ENCODE data around the gene VSNL1.

VSNL1 gene

GRCh38 chr2:17638196-17638743 lies 97.8 kb downstream of the VSNL1 start:
- H3K36me3 ChIP-seq (ENCODE audit: control insufficient read depth in 1 of 2, insufficient read depth in 2 of 2, low read length in 2 of 2), result no peaks in the 10 kb centered on the region
- H3K9me3 ChIP-seq (ENCODE audit: control insufficient read depth in 1 of 2, low read length in 2 of 2), result no peaks in the 10 kb centered on the region
- no peak overlapping the region for H3K4me3 ChIP-seq (ENCODE audit: low read depth in 1 of 2, low read length in 2 of 2)
- no peaks in the 10 kb centered on the region for H3K27me3 ChIP-seq (ENCODE audit: control insufficient read depth in 1 of 2, insufficient read depth in 2 of 2, low read length in 2 of 2)
- no peak overlapping the region for H3K9ac ChIP-seq (ENCODE audit: low read depth in 1 of 2, low read length in 2 of 2)
- H3K4me1 ChIP-seq (ENCODE audit: control insufficient read depth in 1 of 2, insufficient read depth in 2 of 2, low read length in 2 of 2), result peaks cover 0 to 1% of the 10 kb centered on the region in 2 donors
- no peak overlapping the region for H3K27ac ChIP-seq (ENCODE audit: low read depth, low read length)

GRCh38 chr2:17640406-17640805 lies 99.9 kb downstream of the VSNL1 start:
- H3K27me3 ChIP-seq (ENCODE audit: control insufficient read depth in 1 of 2, insufficient read depth in 2 of 2, low read length in 2 of 2), result no peaks in the 10 kb centered on the region
- H3K36me3 ChIP-seq (ENCODE audit: control insufficient read depth in 1 of 2, insufficient read depth in 2 of 2, low read length in 2 of 2), result no peaks in the 10 kb centered on the region
- no peaks in the 10 kb centered on the region for H3K9me3 ChIP-seq (ENCODE audit: control insufficient read depth in 1 of 2, low read length in 2 of 2)
- H3K4me3 ChIP-seq (ENCODE audit: low read depth in 1 of 2, low read length in 2 of 2), result no peak overlapping the region
- H3K9ac ChIP-seq (ENCODE audit: low read depth in 1 of 2, low read length in 2 of 2), result no peak overlapping the region
- no peak overlapping the region for H3K27ac ChIP-seq (ENCODE audit: low read depth, low read length)
- peaks cover 3 to 6% of the 10 kb centered on the region in 2 donors for H3K4me1 ChIP-seq (ENCODE audit: control insufficient read depth in 1 of 2, insufficient read depth in 2 of 2, low read length in 2 of 2)

DNA sequence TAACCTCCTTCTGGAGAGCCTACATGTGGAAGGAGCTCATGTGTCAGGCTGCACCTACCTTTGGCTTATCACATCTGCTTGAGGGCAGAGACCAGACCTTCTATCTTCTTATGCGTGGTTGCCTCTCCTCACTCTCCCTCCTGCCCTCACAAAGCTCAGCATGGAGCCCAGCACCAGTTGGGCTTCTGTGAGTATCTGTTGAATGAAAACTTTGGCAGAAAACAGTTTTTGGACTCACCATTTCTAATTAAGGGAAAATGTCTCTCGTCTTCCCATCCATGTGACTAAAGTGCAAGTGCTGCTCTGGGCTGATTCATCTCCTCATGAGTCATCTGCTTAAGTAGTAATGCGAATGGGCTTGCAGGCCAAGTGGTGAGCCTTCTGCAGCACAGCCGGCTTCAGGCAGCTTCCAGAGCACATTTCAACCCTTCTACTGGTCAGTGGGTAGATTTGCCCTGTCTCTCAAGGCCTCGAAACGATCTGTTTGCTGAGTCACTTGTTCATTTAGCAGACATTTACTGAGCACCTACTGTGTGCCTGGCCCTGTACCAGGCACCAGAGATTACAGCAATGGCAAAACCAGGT lies 102.6 kb downstream of the VSNL1 start:
- H3K9me3 ChIP-seq (ENCODE audit: control insufficient read depth in 1 of 2, low read length in 2 of 2), result no peaks in the 10 kb centered on the region
- no peaks in the 10 kb centered on the region for H3K36me3 ChIP-seq (ENCODE audit: control insufficient read depth in 1 of 2, insufficient read depth in 2 of 2, low read length in 2 of 2)
- H3K27ac ChIP-seq (ENCODE audit: low read depth, low read length), result no peak overlapping the region
- no peak overlapping the region for H3K4me3 ChIP-seq (ENCODE audit: low read depth in 1 of 2, low read length in 2 of 2)
- peaks cover 3 to 21% of the 10 kb centered on the region in 2 donors for H3K4me1 ChIP-seq (ENCODE audit: control insufficient read depth in 1 of 2, insufficient read depth in 2 of 2, low read length in 2 of 2)
- no peaks in the 10 kb centered on the region for H3K27me3 ChIP-seq (ENCODE audit: control insufficient read depth in 1 of 2, insufficient read depth in 2 of 2, low read length in 2 of 2)
- no peak overlapping the region for H3K9ac ChIP-seq (ENCODE audit: low read depth in 1 of 2, low read length in 2 of 2)

DNA sequence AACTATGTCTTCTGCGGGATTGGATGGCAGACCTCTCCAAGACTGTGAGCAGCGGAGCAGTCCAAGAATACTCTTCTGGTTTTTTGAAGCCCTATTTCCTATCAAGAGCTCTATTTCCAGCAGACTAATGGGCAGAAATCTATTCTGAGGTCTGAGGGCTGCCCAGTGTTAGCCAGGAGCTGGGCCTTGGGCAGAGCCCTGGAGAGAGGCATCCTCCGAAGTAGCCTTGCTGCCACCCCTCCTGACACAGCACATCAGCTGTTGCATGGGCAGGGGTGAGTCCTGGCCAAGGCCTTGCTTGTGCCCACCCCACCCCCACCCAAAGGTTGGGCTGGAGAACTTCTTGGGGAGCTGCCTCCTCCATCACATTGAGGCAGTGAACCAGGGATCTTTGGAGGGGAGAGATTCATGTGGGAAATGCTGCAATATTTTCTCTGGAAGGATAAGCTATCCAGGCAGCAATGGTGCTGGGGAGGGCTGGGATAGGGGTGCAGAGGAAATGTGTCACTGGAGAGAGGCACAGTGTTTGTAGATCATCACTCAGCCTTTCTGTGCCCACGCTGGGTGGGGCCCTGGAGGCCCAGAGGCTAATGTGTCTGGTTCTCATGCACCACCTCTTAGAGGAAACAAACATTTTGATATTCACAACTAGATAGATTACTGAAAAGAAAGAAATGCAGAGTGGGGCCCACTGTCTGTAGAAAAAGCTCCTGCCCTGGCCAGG lies 104.7 kb downstream of the VSNL1 start:
- Histone ChIP-seq H3K27me3 (ENCODE audit: control insufficient read depth in 1 of 2, insufficient read depth in 2 of 2, low read length in 2 of 2) (no peaks in the 10 kb centered on the region), H3K27ac (ENCODE audit: low read depth, low read length) (no peak overlapping the region), H3K4me3 (ENCODE audit: low read depth in 1 of 2, low read length in 2 of 2) (no peak overlapping the region), H3K9me3 (ENCODE audit: control insufficient read depth in 1 of 2, low read length in 2 of 2) (no peaks in the 10 kb centered on the region), H3K9ac (ENCODE audit: low read depth in 1 of 2, low read length in 2 of 2) (no peak overlapping the region), H3K4me1 (ENCODE audit: control insufficient read depth in 1 of 2, insufficient read depth in 2 of 2, low read length in 2 of 2) (peaks cover 3 to 21% of the 10 kb centered on the region in 2 donors), H3K36me3 (ENCODE audit: control insufficient read depth in 1 of 2, insufficient read depth in 2 of 2, low read length in 2 of 2) (no peaks in the 10 kb centered on the region)

DNA sequence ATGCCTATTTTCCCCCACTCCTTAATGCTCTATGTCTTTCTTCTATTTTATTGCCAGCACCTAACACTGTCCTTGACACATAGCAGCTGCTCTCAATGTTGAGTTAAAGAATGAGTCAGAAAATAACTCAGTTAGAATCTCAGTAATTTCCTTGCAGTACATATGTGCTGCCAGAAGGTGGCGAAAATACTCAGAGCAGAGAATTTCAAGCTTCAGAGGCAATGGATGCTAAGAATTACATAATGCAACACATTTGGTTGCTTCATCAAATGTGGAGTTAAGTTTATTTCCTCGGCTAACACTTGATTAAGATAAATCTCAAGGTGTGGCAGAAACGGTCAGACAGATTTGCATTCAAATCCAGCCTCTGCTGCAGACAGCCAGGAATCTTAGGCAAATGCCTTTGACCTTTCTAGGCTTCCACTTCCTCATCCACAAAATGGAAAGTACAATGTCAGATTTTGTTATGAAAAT lies 105.6 kb downstream of the VSNL1 start:
- Histone ChIP-seq H3K4me1 (ENCODE audit: control insufficient read depth in 1 of 2, insufficient read depth in 2 of 2, low read length in 2 of 2) (peaks cover 3 to 21% of the 10 kb centered on the region in 2 donors), H3K4me3 (ENCODE audit: low read depth in 1 of 2, low read length in 2 of 2) (no peak overlapping the region), H3K27ac (ENCODE audit: low read depth, low read length) (no peak overlapping the region), H3K9me3 (ENCODE audit: control insufficient read depth in 1 of 2, low read length in 2 of 2) (no peaks in the 10 kb centered on the region), H3K36me3 (ENCODE audit: control insufficient read depth in 1 of 2, insufficient read depth in 2 of 2, low read length in 2 of 2) (no peaks in the 10 kb centered on the region), H3K9ac (ENCODE audit: low read depth in 1 of 2, low read length in 2 of 2) (no peak overlapping the region), H3K27me3 (ENCODE audit: control insufficient read depth in 1 of 2, insufficient read depth in 2 of 2, low read length in 2 of 2) (no peaks in the 10 kb centered on the region)

- Histone ChIP-seq H3K36me3 (ENCODE audit: control insufficient read depth in 1 of 2, insufficient read depth in 2 of 2, low read length in 2 of 2) (no peaks in the 10 kb centered on the region), H3K27ac (ENCODE audit: low read depth, low read length) (no peak overlapping the region), H3K4me3 (ENCODE audit: low read depth in 1 of 2, low read length in 2 of 2) (no peak overlapping the region), H3K9ac (ENCODE audit: low read depth in 1 of 2, low read length in 2 of 2) (no peak overlapping the region), H3K27me3 (ENCODE audit: control insufficient read depth in 1 of 2, insufficient read depth in 2 of 2, low read length in 2 of 2) (no peaks in the 10 kb centered on the region), H3K9me3 (ENCODE audit: control insufficient read depth in 1 of 2, low read length in 2 of 2) (no peaks in the 10 kb centered on the region), H3K4me1 (ENCODE audit: control insufficient read depth in 1 of 2, insufficient read depth in 2 of 2, low read length in 2 of 2) (peaks cover 3 to 21% of the 10 kb centered on the region in 2 donors)
Observed at GRCh38 chr2:17646838-17647701, 106.6 kb downstream of the VSNL1 start.

DNA sequence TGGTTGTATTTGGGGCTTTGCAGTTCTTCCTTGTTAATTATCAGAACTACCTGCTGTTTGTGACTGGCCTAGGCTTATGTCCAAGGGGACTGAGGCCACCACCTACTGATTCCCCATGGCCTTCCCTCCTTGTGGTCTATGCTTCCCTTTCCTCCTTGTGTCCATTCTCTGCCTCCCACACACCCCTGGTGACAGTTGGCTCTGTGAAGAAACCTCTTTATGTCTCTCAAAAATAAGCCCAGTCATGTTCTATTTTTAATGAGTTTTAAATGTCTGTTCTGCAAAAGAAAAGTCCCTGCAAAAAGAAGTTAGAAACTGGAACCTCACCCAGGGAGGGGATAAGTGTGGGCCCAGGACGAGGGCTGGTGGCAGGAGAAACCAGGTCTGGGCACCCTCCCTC lies 108.1 kb downstream of the VSNL1 start:
- Histone ChIP-seq H3K4me1 (ENCODE audit: control insufficient read depth in 1 of 2, insufficient read depth in 2 of 2, low read length in 2 of 2) (peaks cover 1 to 16% of the 10 kb centered on the region in 2 donors), H3K36me3 (ENCODE audit: control insufficient read depth in 1 of 2, insufficient read depth in 2 of 2, low read length in 2 of 2) (no peaks in the 10 kb centered on the region), H3K9me3 (ENCODE audit: control insufficient read depth in 1 of 2, low read length in 2 of 2) (no peaks in the 10 kb centered on the region), H3K27me3 (ENCODE audit: control insufficient read depth in 1 of 2, insufficient read depth in 2 of 2, low read length in 2 of 2) (no peaks in the 10 kb centered on the region), H3K9ac (ENCODE audit: low read depth in 1 of 2, low read length in 2 of 2) (no peak overlapping the region), H3K4me3 (ENCODE audit: low read depth in 1 of 2, low read length in 2 of 2) (no peak overlapping the region), H3K27ac (ENCODE audit: low read depth, low read length) (no peak overlapping the region)

GRCh38 chr2:17649026-17649425 lies 108.5 kb downstream of the VSNL1 start:
- H3K9me3 ChIP-seq (ENCODE audit: control insufficient read depth in 1 of 2, low read length in 2 of 2), result no peaks in the 10 kb centered on the region
- no peak overlapping the region for H3K9ac ChIP-seq (ENCODE audit: low read depth in 1 of 2, low read length in 2 of 2)
- H3K4me3 ChIP-seq (ENCODE audit: low read depth in 1 of 2, low read length in 2 of 2), result no peak overlapping the region
- H3K27ac ChIP-seq (ENCODE audit: low read depth, low read length), result no peak overlapping the region
- peaks cover 0 to 15% of the 10 kb centered on the region in 2 donors for H3K4me1 ChIP-seq (ENCODE audit: control insufficient read depth in 1 of 2, insufficient read depth in 2 of 2, low read length in 2 of 2)
- H3K36me3 ChIP-seq (ENCODE audit: control insufficient read depth in 1 of 2, insufficient read depth in 2 of 2, low read length in 2 of 2), result no peaks in the 10 kb centered on the region
- H3K27me3 ChIP-seq (ENCODE audit: control insufficient read depth in 1 of 2, insufficient read depth in 2 of 2, low read length in 2 of 2), result no peaks in the 10 kb centered on the region

DNA sequence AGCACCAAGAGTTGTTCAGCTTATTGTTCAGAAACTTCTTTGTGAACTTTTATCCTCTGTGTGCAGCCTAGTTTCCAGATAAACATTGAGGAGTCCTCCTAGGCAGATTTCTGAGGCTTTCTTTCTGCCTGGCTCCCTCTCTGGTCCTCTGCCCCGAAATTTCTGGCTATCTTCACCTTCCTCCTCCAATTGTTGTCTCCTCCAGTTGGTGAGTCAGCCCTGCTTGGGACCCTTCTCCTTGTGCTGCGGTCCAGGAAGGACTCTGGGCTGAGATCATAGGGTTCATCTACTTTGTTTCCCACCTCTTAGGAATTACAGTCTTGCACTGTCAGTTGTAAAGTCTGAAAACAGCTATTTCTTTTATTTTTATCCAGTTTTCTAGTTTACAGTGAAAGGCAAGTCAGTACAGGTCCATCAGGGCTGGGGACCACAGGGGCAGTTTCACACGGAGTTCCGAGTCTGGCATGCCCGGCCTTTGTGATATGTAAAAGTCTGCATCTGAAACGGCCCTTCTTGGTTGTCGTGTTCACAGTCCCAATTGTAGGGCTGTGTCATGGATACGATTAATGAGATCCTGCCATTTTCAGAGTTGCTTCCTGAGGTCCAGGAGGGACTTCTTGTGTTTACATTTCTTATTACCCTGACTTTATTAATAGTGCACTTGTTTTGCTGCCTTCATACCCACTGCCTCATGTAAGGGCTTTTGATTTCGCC lies 112.3 kb downstream of the VSNL1 start:
- Histone ChIP-seq H3K27ac (ENCODE audit: low read depth, low read length) (no peak overlapping the region), H3K36me3 (ENCODE audit: control insufficient read depth in 1 of 2, insufficient read depth in 2 of 2, low read length in 2 of 2) (no peaks in the 10 kb centered on the region)

More for the DNA sequence above, 112.3 kb downstream of the VSNL1 start:
- H3K4me1 ChIP-seq (ENCODE audit: control insufficient read depth in 1 of 2, insufficient read depth in 2 of 2, low read length in 2 of 2), result no peaks in the 10 kb centered on the region
- H3K4me3 ChIP-seq (ENCODE audit: low read depth in 1 of 2, low read length in 2 of 2), result no peak overlapping the region
- H3K9me3 ChIP-seq (ENCODE audit: control insufficient read depth in 1 of 2, low read length in 2 of 2), result no peaks in the 10 kb centered on the region
- no peaks in the 10 kb centered on the region for H3K27me3 ChIP-seq (ENCODE audit: control insufficient read depth in 1 of 2, insufficient read depth in 2 of 2, low read length in 2 of 2)
- H3K9ac ChIP-seq (ENCODE audit: low read depth in 1 of 2, low read length in 2 of 2), result no peak overlapping the region
